GM18526 (cell line): ENCODE measurements around the gene GUCY2F.

ENCODE experiments used
- POLR2A ChIP-seq: IDR thresholded peaks from 3 replicates; pipeline ENCODE4 v1.6.1; 2011; ENCODE audit not compliant: insufficient read length; ENCODE audit errors: extremely low read depth

Gene GUCY2F

GRCh38 chrX:109441266-109441665, 40.6 kb downstream of the GUCY2F start:
- TF ChIP-seq POLR2A = no peak

- no peak for TF ChIP-seq POLR2A
These were observed 41.4 kb downstream of the GUCY2F start for GRCh38 chrX:109440475-109440874.

- no peak for TF ChIP-seq POLR2A
These were observed 72.7 kb downstream of the GUCY2F start for GRCh38 chrX:109409181-109409580.

GRCh38 chrX:109403922-109404321, 78.0 kb downstream of the GUCY2F start:
- no peak for TF ChIP-seq POLR2A

- TF ChIP-seq POLR2A = no peak
These were observed 82.1 kb downstream of the GUCY2F start for GRCh38 chrX:109399831-109400230.

- TF ChIP-seq POLR2A = no peak
These were observed 83.1 kb downstream of the GUCY2F start for GRCh38 chrX:109398833-109399232.

GRCh38 chrX:109398061-109398460, 83.8 kb downstream of the GUCY2F start:
- no peak for TF ChIP-seq POLR2A

- TF ChIP-seq POLR2A = no peak
These were observed 88.0 kb downstream of the GUCY2F start for GRCh38 chrX:109393859-109394258.

- no peak for TF ChIP-seq POLR2A
These were observed 89.0 kb downstream of the GUCY2F start for GRCh38 chrX:109392895-109393294.

- TF ChIP-seq POLR2A = no peak
These were observed 91.3 kb downstream of the GUCY2F start for GRCh38 chrX:109390556-109390955.

- TF ChIP-seq POLR2A = no peak
These were observed 92.0 kb downstream of the GUCY2F start for GRCh38 chrX:109389917-109390316.

- TF ChIP-seq POLR2A = no peak
These were observed 97.2 kb downstream of the GUCY2F start for GRCh38 chrX:109384699-109385098.

- no peak for TF ChIP-seq POLR2A
These were observed 99.6 kb downstream of the GUCY2F start for GRCh38 chrX:109382332-109382731.

- no peak for TF ChIP-seq POLR2A
These were observed 103.6 kb downstream of the GUCY2F start for GRCh38 chrX:109378281-109378680.

- no peak for TF ChIP-seq POLR2A
These were observed 107.5 kb downstream of the GUCY2F start for GRCh38 chrX:109374262-109374960.

GRCh38 chrX:109373468-109373867, 108.4 kb downstream of the GUCY2F start:
- no peak for TF ChIP-seq POLR2A

- no peak for TF ChIP-seq POLR2A
These were observed 109.2 kb downstream of the GUCY2F start for GRCh38 chrX:109372716-109373115.
